HUES48 (cell line): ENCODE data around the gene STX19.

ENCODE experiments used
- H3K27ac ChIP-seq: one replicate; pipeline ENCODE4 v1.7.0; 2013; ENCODE audit warnings: low read depth, low read length, inconsistent platforms
- H3K27me3 ChIP-seq: 2 replicates; pipeline ENCODE4 v1.6.1; 2013; ENCODE audit warnings: mild to moderate bottlenecking, low read length; ENCODE audit not compliant: control insufficient read depth, insufficient read depth
- H3K36me3 ChIP-seq: 2 replicates; pipeline ENCODE4 v1.6.1; 2013; ENCODE audit warnings: low read length; ENCODE audit not compliant: control insufficient read depth, insufficient read depth
- H3K4me1 ChIP-seq: 2 replicates; pipeline ENCODE4 v1.6.1; 2013; ENCODE audit warnings: mild to moderate bottlenecking, low read length; ENCODE audit not compliant: control insufficient read depth, insufficient read depth
- H3K4me3 ChIP-seq: 2 replicates; pipeline ENCODE4 v1.5.1; 2013; ENCODE audit warnings: mild to moderate bottlenecking, low read depth, low read length
- H3K9ac ChIP-seq: 2 replicates; pipeline ENCODE4 v1.6.1; 2013; ENCODE audit warnings: mild to moderate bottlenecking, low read depth, low read length, moderate library complexity
- H3K9me3 ChIP-seq: 2 replicates; pipeline ENCODE4 v1.6.1; 2013; ENCODE audit warnings: low read length; ENCODE audit not compliant: control insufficient read depth, insufficient read depth

The STX19 gene

GRCh38 chr3:93994056-93994455, 34.3 kb downstream of the STX19 start:
- H3K9me3 ChIP-seq, result no peaks in the 10 kb centered on the region
- H3K27ac ChIP-seq, result no peak overlapping the region
- H3K4me1 ChIP-seq, result no peaks in the 10 kb centered on the region; the same call in 1 of the 2 replicates
- no peaks in the 10 kb centered on the region for H3K27me3 ChIP-seq
- no peak overlapping the region for H3K9ac ChIP-seq
- no peak overlapping the region for H3K4me3 ChIP-seq
- H3K36me3 ChIP-seq, result no peaks in the 10 kb centered on the region; the same call in 1 of the 2 replicates

GRCh38 chr3:93992207-93992606, 36.2 kb downstream of the STX19 start:
- Histone ChIP-seq H3K36me3 (no peaks in the 10 kb centered on the region; the same call in 1 of the 2 replicates), H3K9ac (no peak overlapping the region), H3K4me3 (no peak overlapping the region), H3K4me1 (no peaks in the 10 kb centered on the region; the same call in 1 of the 2 replicates), H3K9me3 (no peaks in the 10 kb centered on the region), H3K27me3 (no peaks in the 10 kb centered on the region), H3K27ac (no peak overlapping the region)

GRCh38 chr3:93991631-93992030, 36.8 kb downstream of the STX19 start:
- Histone ChIP-seq H3K36me3 (no peaks in the 10 kb centered on the region; the same call in 1 of the 2 replicates), H3K27ac (no peak overlapping the region), H3K4me3 (no peak overlapping the region), H3K9ac (no peak overlapping the region), H3K27me3 (no peaks in the 10 kb centered on the region), H3K4me1 (no peaks in the 10 kb centered on the region; the same call in 1 of the 2 replicates), H3K9me3 (no peaks in the 10 kb centered on the region)

GRCh38 chr3:93989241-93989640, 39.2 kb downstream of the STX19 start:
- H3K27ac ChIP-seq, result no peak overlapping the region
- H3K9ac ChIP-seq, result no peak overlapping the region
- H3K36me3 ChIP-seq, result no peaks in the 10 kb centered on the region
- H3K4me1 ChIP-seq, result no peaks in the 10 kb centered on the region; the same call in 1 of the 2 replicates
- no peak overlapping the region for H3K4me3 ChIP-seq
- no peaks in the 10 kb centered on the region for H3K27me3 ChIP-seq
- no peaks in the 10 kb centered on the region for H3K9me3 ChIP-seq

- no peak overlapping the region for H3K9ac ChIP-seq
- no peak overlapping the region for H3K27ac ChIP-seq
- no peaks in the 10 kb centered on the region for H3K36me3 ChIP-seq
- no peaks in the 10 kb centered on the region for H3K27me3 ChIP-seq
- H3K4me3 ChIP-seq, result no peak overlapping the region
- no peaks in the 10 kb centered on the region for H3K9me3 ChIP-seq
- no peaks in the 10 kb centered on the region; the same call in 1 of the 2 replicates for H3K4me1 ChIP-seq
These were observed 39.6 kb downstream of the STX19 start for GRCh38 chr3:93988764-93989163.

GRCh38 chr3:93988283-93988682, 40.1 kb downstream of the STX19 start:
- Histone ChIP-seq H3K4me3 (no peak overlapping the region), H3K9ac (no peak overlapping the region), H3K27me3 (no peaks in the 10 kb centered on the region), H3K9me3 (no peaks in the 10 kb centered on the region), H3K4me1 (no peaks in the 10 kb centered on the region; the same call in 1 of the 2 replicates), H3K27ac (no peak overlapping the region), H3K36me3 (no peaks in the 10 kb centered on the region)

- Histone ChIP-seq H3K4me3 (no peak overlapping the region), H3K27me3 (no peaks in the 10 kb centered on the region), H3K9ac (no peak overlapping the region), H3K4me1 (peaks cover 4% of the 10 kb centered on the region; the same call in 1 of the 2 replicates), H3K9me3 (no peaks in the 10 kb centered on the region), H3K27ac (no peak overlapping the region), H3K36me3 (no peaks in the 10 kb centered on the region)
These were observed 43.8 kb downstream of the STX19 start for GRCh38 chr3:93984618-93985017.

GRCh38 chr3:93983408-93983807, 45.0 kb downstream of the STX19 start:
- Histone ChIP-seq H3K9me3 (no peaks in the 10 kb centered on the region), H3K9ac (no peak overlapping the region), H3K36me3 (no peaks in the 10 kb centered on the region), H3K4me1 (peaks cover 4% of the 10 kb centered on the region; the same call in 1 of the 2 replicates), H3K4me3 (no peak overlapping the region), H3K27me3 (no peaks in the 10 kb centered on the region), H3K27ac (no peak overlapping the region)

- Histone ChIP-seq H3K9me3 (no peaks in the 10 kb centered on the region), H3K27ac (no peak overlapping the region), H3K4me1 (0 out of 2 replicates have a peak, but pooled peaks cover 4% of the 10 kb centered on the region), H3K27me3 (0 out of 2 replicates have a peak, but pooled peaks cover 2% of the 10 kb centered on the region), H3K36me3 (no peaks in the 10 kb centered on the region), H3K4me3 (peak overlapping the region; percentile 13; the same call in 1 of the 2 replicates), H3K9ac (no peak overlapping the region)
These were observed 46.7 kb downstream of the STX19 start for GRCh38 chr3:93981649-93982048.

GRCh38 chr3:93979850-93980676, 48.3 kb downstream of the STX19 start, which contains the start of gene ARL13B:
Gene ARL13B, plus strand, starts transcription at chr3:93980155. Its CDS starts 269 bp downstream, at chr3:93980424.
- Histone ChIP-seq H3K4me1 (0 out of 2 replicates have a peak, but pooled peaks cover 4% of the 10 kb centered on the region), H3K9ac (peak within 1 kb of the TSS; percentile 49), H3K36me3 (no peaks in the 10 kb centered on the region), H3K27ac (peak within 1 kb of the TSS; percentile 95), H3K9me3 (no peaks in the 10 kb centered on the region), H3K27me3 (peaks cover 3% of the 10 kb centered on the region; the same call in 1 of the 2 replicates), H3K4me3 (peak within 1 kb of the TSS; percentile 85)
